WERI-Rb-1 (cell line): Measurements from ENCODE around the gene UFSP1.
A peak's percentile ranks its signal among the peaks of the same experiment; 100 is the strongest.
"Not testable (repeated sequence)": the region's sequence is repeated elsewhere in the genome, so short reads cannot be mapped to it uniquely, and the experiment has no call there.

Experiments
- DNase-seq: peaks from one replicate; pipeline ENCODE4 v3.0.0-alpha.2; 2020
- H3K27ac ChIP-seq: fragments of 250-450 bp; sonication (Bioruptor Pico); 2 replicates; pipeline ENCODE4 v1.5.1; 2020; ENCODE audit warnings: mild to moderate bottlenecking, moderate library complexity
- H3K27me3 ChIP-seq: fragments of 250-450 bp; sonication (Bioruptor Pico); 2 replicates; pipeline ENCODE4 v1.5.1; 2021; ENCODE audit warnings: mild to moderate bottlenecking, low read depth, moderate library complexity; ENCODE audit not compliant: insufficient read depth, severe bottlenecking
- H3K36me3 ChIP-seq: fragments of 250-450 bp; sonication (Bioruptor Pico); 2 replicates; pipeline ENCODE4 v1.5.1; 2020; ENCODE audit warnings: mild to moderate bottlenecking, moderate library complexity
- H3K4me3 ChIP-seq: 2 replicates; pipeline ENCODE4 v1.5.1; 2011; ENCODE audit warnings: low read depth, mild to moderate bottlenecking, control low read depth, low read length
- H3K9me3 ChIP-seq: fragments of 250-450 bp; sonication (Bioruptor Pico); 2 replicates; pipeline ENCODE4 v1.5.1; 2021; ENCODE audit warnings: mild to moderate bottlenecking, moderate library complexity; ENCODE audit not compliant: severe bottlenecking
- CTCF ChIP-seq: IDR thresholded peaks from 2 replicates; pipeline ENCODE4 v1.5.1; 2011; ENCODE audit warnings: low read depth, mild to moderate bottlenecking, control low read depth, inconsistent platforms, low read length

Gene UFSP1

GRCh38 chr7:100855515-100855914, 34.0 kb downstream of the UFSP1 start:
- Histone ChIP-seq H3K4me3 (no peak overlapping the region), H3K36me3 (no peaks in the 10 kb centered on the region), H3K27ac (no peak overlapping the region), H3K27me3 (peaks cover 3% of the 10 kb centered on the region), H3K9me3 (no peaks in the 10 kb centered on the region)
- no peak for TF ChIP-seq CTCF
- no peak for DNase-seq

GRCh38 chr7:100854899-100855298, 34.6 kb downstream of the UFSP1 start:
- not testable (repeated sequence) for H3K27me3 ChIP-seq, H3K4me3 ChIP-seq, DNase-seq, H3K27ac ChIP-seq, H3K36me3 ChIP-seq, H3K9me3 ChIP-seq

- no peaks in the 10 kb centered on the region for H3K9me3 ChIP-seq
- TF ChIP-seq CTCF, result no peak
- H3K4me3 ChIP-seq, result no peak overlapping the region
- no peaks in the 10 kb centered on the region for H3K36me3 ChIP-seq
- DNase-seq, result no peak
- peaks cover 3% of the 10 kb centered on the region for H3K27me3 ChIP-seq
- no peak overlapping the region for H3K27ac ChIP-seq
Observed at GRCh38 chr7:100854146-100854895, 35.2 kb downstream of the UFSP1 start.

- H3K4me3 ChIP-seq, result peak within 1 kb of the TSS; percentile 56
- no peaks in the 10 kb centered on the region for H3K9me3 ChIP-seq
- H3K36me3 ChIP-seq, result no peaks in the 10 kb centered on the region
- DNase-seq, result peak; percentile 86
- H3K27ac ChIP-seq, result 0 out of 2 replicates have a peak within 1 kb of the TSS, but pooled peaks have one; percentile 42
- peak; percentile 90 for TF ChIP-seq CTCF
- peaks cover 3% of the 10 kb centered on the region for H3K27me3 ChIP-seq
Observed at GRCh38 chr7:100852048-100852872, 37.3 kb downstream of the UFSP1 start, which contains the start of gene SLC12A9. Gene SLC12A9 (plus strand): TSS chr7:100852713. CDS start chr7:100854198, 1,485 bp downstream.

- Histone ChIP-seq H3K27ac (no peak overlapping the region), H3K27me3 (peaks cover 3% of the 10 kb centered on the region), H3K36me3 (no peaks in the 10 kb centered on the region), H3K4me3 (no peak overlapping the region), H3K9me3 (no peaks in the 10 kb centered on the region)
- TF ChIP-seq CTCF, result no peak
- no peak for DNase-seq
Observed at GRCh38 chr7:100847360-100847759, 42.2 kb downstream of the UFSP1 start.

- no peak for TF ChIP-seq CTCF
- H3K9me3 ChIP-seq, result no peaks in the 10 kb centered on the region
- no peaks in the 10 kb centered on the region for H3K36me3 ChIP-seq
- DNase-seq, result no peak
- H3K27ac ChIP-seq, result no peak overlapping the region
- H3K27me3 ChIP-seq, result no peaks in the 10 kb centered on the region
- H3K4me3 ChIP-seq, result no peak overlapping the region
Observed at GRCh38 chr7:100840470-100841100, 48.9 kb downstream of the UFSP1 start.
